H9 (cell line): ENCODE measurements around the gene WDR5. TPM values are rescaled to one million over a fixed set of nuclear protein-coding genes. Genes with fewer than 3 reads are reported as not detected.

Experiments used
- DNase-seq: peaks from one replicate; pipeline ENCODE4 v3.0.0-alpha.2; 2017
- H2AFZ ChIP-seq: one replicate; pipeline ENCODE4 v1.6.1; 2013; ENCODE audit warnings: mild to moderate bottlenecking, low read length, control low read depth, moderate library complexity
- H2AK5ac ChIP-seq: 2 replicates; pipeline ENCODE4 v1.6.1; 2013; ENCODE audit warnings: low read length, control low read depth, mixed read lengths; ENCODE audit not compliant: insufficient read length
- H2BK120ac ChIP-seq: one replicate; pipeline ENCODE4 v1.6.1; 2013; ENCODE audit warnings: low read depth, mild to moderate bottlenecking, low read length, control low read depth, inconsistent platforms; ENCODE audit not compliant: poor library complexity, severe bottlenecking
- H2BK12ac ChIP-seq: 2 replicates; pipeline ENCODE4 v1.6.1; 2013; ENCODE audit warnings: low read length, control low read depth, mixed read lengths, low read depth; ENCODE audit not compliant: insufficient read length
- H2BK15ac ChIP-seq: 2 replicates; pipeline ENCODE4 v1.6.1; 2013; ENCODE audit warnings: low read depth, low read length, control low read depth
- H2BK20ac ChIP-seq: one replicate; pipeline ENCODE4 v1.6.1; 2013; ENCODE audit warnings: low read depth, mild to moderate bottlenecking, low read length, control low read depth, inconsistent platforms; ENCODE audit not compliant: poor library complexity, severe bottlenecking
- H2BK5ac ChIP-seq: 2 replicates; pipeline ENCODE4 v1.6.1; 2013; ENCODE audit warnings: low read length, control low read depth, mixed read lengths; ENCODE audit not compliant: insufficient read length
- H3K14ac ChIP-seq: 2 replicates; pipeline ENCODE4 v1.6.1; 2013; ENCODE audit warnings: low read length, control low read depth; ENCODE audit not compliant: insufficient read depth
- H3K18ac ChIP-seq: 2 replicates; pipeline ENCODE4 v1.6.1; 2013; ENCODE audit warnings: low read depth, mild to moderate bottlenecking, mixed read lengths, low read length, control low read depth; ENCODE audit not compliant: insufficient read length
- H3K23ac ChIP-seq: 2 replicates; pipeline ENCODE4 v1.6.1; 2013; ENCODE audit warnings: low read length, control low read depth, mixed read lengths, low read depth; ENCODE audit not compliant: insufficient read length
- H3K23me2 ChIP-seq: 2 replicates; pipeline ENCODE4 v1.6.1; 2013; ENCODE audit warnings: low read depth, mild to moderate bottlenecking, mixed read lengths, low read length, control low read depth; ENCODE audit not compliant: insufficient read length, poor library complexity, severe bottlenecking
- H3K27ac ChIP-seq: 2 replicates; pipeline ENCODE4 v1.5.1; 2013; ENCODE audit warnings: low read length, control low read depth, mixed read lengths, low read depth; ENCODE audit not compliant: insufficient read length
- H3K27me3 ChIP-seq: 2 replicates; pipeline ENCODE4 v1.6.1; 2013; ENCODE audit warnings: low read length, control low read depth, inconsistent platforms; ENCODE audit not compliant: insufficient read depth
- H3K4ac ChIP-seq: 2 replicates; pipeline ENCODE4 v1.6.1; 2013; ENCODE audit warnings: low read depth, mild to moderate bottlenecking, control low read depth, inconsistent platforms, low read length, moderate library complexity
- H3K4me1 ChIP-seq: 2 replicates; pipeline ENCODE4 v1.6.1; 2013; ENCODE audit warnings: low read length, control low read depth, inconsistent platforms; ENCODE audit not compliant: insufficient read depth
- H3K4me2 ChIP-seq: 2 replicates; pipeline ENCODE4 v1.6.1; 2013; ENCODE audit warnings: low read length, control low read depth, mixed read lengths; ENCODE audit not compliant: insufficient read length, insufficient read depth
- H3K56ac ChIP-seq: 2 replicates; pipeline ENCODE4 v1.6.1; 2013; ENCODE audit warnings: low read depth, mild to moderate bottlenecking, mixed read lengths, low read length, control low read depth; ENCODE audit not compliant: insufficient read length
- H3K79me1 ChIP-seq: 2 replicates; pipeline ENCODE4 v1.6.1; 2013; ENCODE audit warnings: low read depth, mild to moderate bottlenecking, moderate library complexity, low read length, control low read depth, inconsistent platforms; ENCODE audit not compliant: insufficient read depth, poor library complexity, severe bottlenecking
- H3K79me2 ChIP-seq: 2 replicates; pipeline ENCODE4 v1.6.1; 2013; ENCODE audit warnings: low read length, control low read depth, inconsistent platforms; ENCODE audit not compliant: insufficient read depth
- H3K9ac ChIP-seq: 2 replicates; pipeline ENCODE4 v1.6.1; 2013; ENCODE audit warnings: low read length, control low read depth, mixed read lengths; ENCODE audit not compliant: insufficient read length; ENCODE audit errors: extremely low read depth
- H3K9me3 ChIP-seq: one replicate; pipeline ENCODE4 v1.6.1; 2013; ENCODE audit warnings: low read depth, low read length, inconsistent platforms; ENCODE audit not compliant: control insufficient read depth
- H3T11ph ChIP-seq: one replicate; pipeline ENCODE4 v1.6.1; 2013; ENCODE audit warnings: mild to moderate bottlenecking, low read length, control low read depth, inconsistent platforms
- H4K20me1 ChIP-seq: one replicate; pipeline ENCODE4 v1.6.1; 2013; ENCODE audit not compliant: control insufficient read depth, insufficient read length, insufficient read depth
- H4K5ac ChIP-seq: 2 replicates; pipeline ENCODE4 v1.6.1; 2013; ENCODE audit warnings: low read depth, mild to moderate bottlenecking, mixed read lengths, low read length, control low read depth; ENCODE audit not compliant: insufficient read length
- H4K8ac ChIP-seq: replicated peaks from 2 replicates; pipeline ENCODE4 v1.6.1; 2013; ENCODE audit warnings: low read length, control low read depth, mixed read lengths, low read depth; ENCODE audit not compliant: insufficient read length
- H4K91ac ChIP-seq: 2 replicates; pipeline ENCODE4 v1.6.1; 2013; ENCODE audit warnings: low read depth, mild to moderate bottlenecking, moderate library complexity, mixed read lengths, low read length, control low read depth; ENCODE audit not compliant: insufficient read length
- H3K27ac Mint-ChIP-seq, 3 experiments: 2 replicates in 2 of 3; 3 replicates in 1 of 3; pipeline ENCODE4 v1.8.0; 2020 to 2021; ENCODE audit warnings: mixed read lengths in 3 of 3, mild to moderate bottlenecking in 1 of 3, moderate library complexity in 1 of 3
- H3K27me3 Mint-ChIP-seq: 2 replicates; pipeline ENCODE4 v1.8.0; 2021; ENCODE audit warnings: low read depth, mild to moderate bottlenecking, moderate library complexity, mixed read lengths
- H3K36me3 Mint-ChIP-seq, 3 experiments: 2 replicates in 2 of 3; 3 replicates in 1 of 3; pipeline ENCODE4 v1.8.0; 2020 to 2021; ENCODE audit warnings: low read depth in 3 of 3, mixed read lengths in 3 of 3; ENCODE audit not compliant: insufficient read depth in 1 of 3
- H3K4me1 Mint-ChIP-seq, 2 experiments: 2 replicates each; pipeline ENCODE4 v1.8.0; 2020; ENCODE audit warnings: mixed read lengths in 2 of 2
- H3K4me3 Mint-ChIP-seq, 2 experiments: 2 replicates in 1 of 2; 3 replicates in 1 of 2; pipeline ENCODE4 v1.8.0; 2020 to 2021; ENCODE audit warnings: mild to moderate bottlenecking in 2 of 2, mixed read lengths in 2 of 2, moderate library complexity in 1 of 2
- H3K9me3 Mint-ChIP-seq, 2 experiments: 2 replicates in 1 of 2; 3 replicates in 1 of 2; pipeline ENCODE4 v1.8.0; 2020; ENCODE audit warnings: mild to moderate bottlenecking in 2 of 2, mixed read lengths in 2 of 2, moderate library complexity in 1 of 2
- WGBS: extraction: QIAGEN DNeasy Blood & Tissue Kit; methylation state at CpG from one replicate; pipeline ENCODE4 v1.1.7; 2013; ENCODE audit warnings: missing lambda C conversion rate, low lambda C conversion rate, mixed read lengths; ENCODE audit not compliant: insufficient read length; ENCODE audit errors: extremely low coverage; 5-methylcytosine and 5-hydroxymethylcytosine counted together
- total RNA-seq: library from RNA; stranded (reverse); gene quantifications from 2 replicates; pipeline ENCODE4 v1.2.1, GENCODE V29; 2021
- TF ChIP-seq, protein P1 (sequence below): fragments of 200-600 bp; sonication (generic); conservative IDR thresholded peaks from 3 replicates; pipeline ENCODE4 v1.8.0; 2021; ENCODE audit warnings: antibody characterized with exemption, mild to moderate bottlenecking

WDR5 gene
- total RNA-seq, 1 experiment from 2014 or later = 72.3 TPM

DNA sequence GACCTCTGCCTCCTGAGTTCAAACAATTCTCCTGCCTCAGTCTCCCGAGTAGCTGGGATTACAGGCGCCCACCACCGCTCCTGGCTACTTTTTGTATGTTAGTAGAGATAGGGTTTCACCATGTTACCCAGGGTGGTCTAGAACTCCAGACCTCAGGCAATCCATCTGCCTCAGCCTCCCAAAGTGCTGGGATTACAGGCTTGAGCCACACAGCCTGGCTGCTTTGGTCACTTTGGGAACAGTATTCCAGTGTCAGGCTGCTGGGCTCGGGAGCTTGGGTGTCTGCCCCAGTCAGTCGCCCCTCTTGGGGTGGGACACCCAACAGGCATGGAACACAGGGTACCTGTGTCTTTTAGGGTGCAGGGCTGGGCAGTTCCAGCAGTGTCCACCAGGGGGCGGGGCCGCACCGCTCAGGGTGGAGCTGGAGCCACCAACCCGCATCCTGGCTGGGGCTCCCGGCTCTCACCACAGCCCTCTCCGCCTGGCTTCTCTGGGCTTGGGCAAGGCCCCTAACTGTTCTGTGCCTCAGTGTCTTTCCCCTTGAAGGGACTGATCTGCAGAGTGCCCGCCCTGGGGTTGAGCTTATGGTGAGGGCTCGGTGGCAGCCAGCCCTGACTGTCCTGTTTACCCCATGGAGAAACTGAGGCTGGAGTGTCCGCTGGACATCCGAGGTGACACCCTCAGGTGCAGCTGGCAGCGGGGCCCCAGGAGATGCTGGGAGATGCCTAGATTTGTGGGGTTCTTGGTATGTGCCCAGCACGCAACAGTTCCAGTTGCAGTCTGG, 34.8 kb downstream of the WDR5 start:
- Histone ChIP-seq H4K8ac (no peak overlapping the region), H3K4ac (no peak overlapping the region), H3K27ac (no peak overlapping the region), H3K56ac (no peak overlapping the region), H2BK5ac (no peak overlapping the region), H3K79me2 (no peaks in the 10 kb centered on the region), H3K9ac (no peak overlapping the region), H2BK12ac (no peak overlapping the region), H2BK20ac (no peak overlapping the region), H3K27me3 (no peaks in the 10 kb centered on the region), H3K9me3 (no peaks in the 10 kb centered on the region), H4K91ac (no peak overlapping the region), H4K5ac (no peak overlapping the region), H2BK15ac (no peak overlapping the region), H4K20me1 (no peaks in the 10 kb centered on the region), H3K4me2 (no peak overlapping the region), H3K23me2 (no peaks in the 10 kb centered on the region), H3T11ph (no peak overlapping the region), H2AK5ac (no peak overlapping the region), H3K14ac (no peak overlapping the region), H3K79me1 (no peaks in the 10 kb centered on the region), H3K4me1 (no peaks in the 10 kb centered on the region), H2BK120ac (no peak overlapping the region), H2AFZ (no peak overlapping the region), H3K23ac (no peak overlapping the region), H3K18ac (no peak overlapping the region)
- DNase-seq = no peak
- no peak overlapping the region for H3K27ac Mint-ChIP-seq
- no peak overlapping the region for H3K4me3 Mint-ChIP-seq
- H3K27me3 Mint-ChIP-seq = peaks cover 3% of the 10 kb centered on the region; the same call in 1 of the 2 replicates
- H3K36me3 Mint-ChIP-seq = peaks cover 8 to 13% (median 9%) of the 10 kb centered on the region in 3 experiments
- TF ChIP-seq, protein P1, sequence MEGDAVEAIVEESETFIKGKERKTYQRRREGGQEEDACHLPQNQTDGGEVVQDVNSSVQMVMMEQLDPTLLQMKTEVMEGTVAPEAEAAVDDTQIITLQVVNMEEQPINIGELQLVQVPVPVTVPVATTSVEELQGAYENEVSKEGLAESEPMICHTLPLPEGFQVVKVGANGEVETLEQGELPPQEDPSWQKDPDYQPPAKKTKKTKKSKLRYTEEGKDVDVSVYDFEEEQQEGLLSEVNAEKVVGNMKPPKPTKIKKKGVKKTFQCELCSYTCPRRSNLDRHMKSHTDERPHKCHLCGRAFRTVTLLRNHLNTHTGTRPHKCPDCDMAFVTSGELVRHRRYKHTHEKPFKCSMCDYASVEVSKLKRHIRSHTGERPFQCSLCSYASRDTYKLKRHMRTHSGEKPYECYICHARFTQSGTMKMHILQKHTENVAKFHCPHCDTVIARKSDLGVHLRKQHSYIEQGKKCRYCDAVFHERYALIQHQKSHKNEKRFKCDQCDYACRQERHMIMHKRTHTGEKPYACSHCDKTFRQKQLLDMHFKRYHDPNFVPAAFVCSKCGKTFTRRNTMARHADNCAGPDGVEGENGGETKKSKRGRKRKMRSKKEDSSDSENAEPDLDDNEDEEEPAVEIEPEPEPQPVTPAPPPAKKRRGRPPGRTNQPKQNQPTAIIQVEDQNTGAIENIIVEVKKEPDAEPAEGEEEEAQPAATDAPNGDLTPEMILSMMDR = no peak
- no CpG with 5 or more reads among the region's 17 CpGs for WGBS
- H3K9me3 Mint-ChIP-seq = peaks cover 18 to 19% of the 10 kb centered on the region in 2 experiments
- peaks cover 3 to 8% of the 10 kb centered on the region in 2 experiments; a peak in 3 of 4 replicates for H3K4me1 Mint-ChIP-seq
